Skin of body (tissue), 2 donors: ENCODE results near the gene CDK7. TPM values are rescaled to one million over a fixed set of nuclear protein-coding genes. Genes with fewer than 3 reads are reported as not detected.
"Not testable (repeated sequence)": the region's sequence is repeated elsewhere in the genome, so short reads cannot be mapped to it uniquely, and the experiment has no call there.

ENCODE experiments used
- DNase-seq: peaks from one replicate; lab custom pipeline; 2025; lab: John Stamatoyannopoulos, UW
- total RNA-seq: library from RNA; depleted of rRNA; stranded (reverse); fragments of >200 nt; gene quantifications from one replicate; pipeline ENCODE4 v1.2.3, GENCODE V29; 2014

CDK7 gene
- total RNA-seq, 1 donor from 2014 or later = 49.8 TPM

DNA sequence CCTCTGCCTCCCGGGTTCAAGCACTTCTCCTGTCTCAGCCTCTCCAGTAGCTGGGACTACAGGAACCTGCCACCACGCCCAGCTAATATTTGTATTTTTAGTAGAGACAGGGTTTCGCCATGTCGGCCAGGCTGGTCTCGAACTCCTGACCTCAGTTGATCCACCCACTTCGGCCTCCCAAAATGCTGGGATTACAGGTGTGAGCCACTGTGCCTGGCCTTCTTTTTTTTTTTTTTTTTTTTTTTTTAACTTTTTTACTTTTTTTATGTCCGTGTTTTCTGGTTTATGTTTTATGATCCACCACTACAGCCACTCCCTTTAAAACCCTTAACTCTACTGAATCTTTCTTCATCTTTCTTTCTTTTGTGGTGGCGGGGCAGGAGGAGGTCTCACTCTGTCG lies 2.0 kb downstream of the CDK7 start:
- DNase-seq = not testable (repeated sequence)

DNA sequence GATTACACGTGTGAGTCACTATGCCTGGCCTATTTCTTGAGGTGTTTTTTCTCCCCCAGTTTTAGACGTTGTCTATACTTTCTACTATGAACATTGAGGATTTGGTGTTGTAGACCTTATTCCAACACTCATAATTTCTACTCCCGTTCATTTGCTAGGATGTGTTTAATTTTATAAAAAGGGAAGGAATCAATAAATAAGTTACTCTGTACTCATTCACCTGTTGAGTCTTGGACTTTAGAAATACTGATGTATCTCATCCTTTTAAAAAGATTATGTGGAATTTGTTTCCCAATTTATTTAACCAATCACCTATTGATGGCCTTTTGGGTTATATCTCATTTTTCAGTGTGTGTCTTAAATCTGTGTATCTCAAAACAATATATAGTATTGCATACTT lies 3.2 kb downstream of the CDK7 start:
- no peak for DNase-seq

DNA sequence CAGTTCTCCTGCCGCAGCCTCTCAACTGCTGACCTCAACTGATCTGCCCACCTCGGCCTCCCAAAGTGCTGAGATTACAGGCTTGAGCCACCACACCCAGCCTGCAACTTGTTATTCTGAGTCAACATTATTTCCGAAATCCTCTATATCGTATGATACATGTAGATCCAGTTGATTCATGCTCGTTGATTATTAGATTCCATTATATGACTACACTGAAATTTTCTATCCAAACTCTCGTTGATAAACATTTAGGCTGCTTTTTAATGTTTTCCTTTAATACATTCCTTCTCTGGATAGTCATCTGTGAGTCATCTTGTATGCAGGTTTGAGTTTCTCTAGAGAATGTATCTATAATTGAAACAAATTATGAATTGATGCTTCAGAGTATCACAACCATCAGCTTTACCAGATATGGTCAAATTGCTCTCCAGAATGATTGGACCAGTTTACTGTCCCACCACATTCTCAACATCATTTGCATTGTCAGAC lies 4.1 kb downstream of the CDK7 start:
- no peak for DNase-seq

DNA sequence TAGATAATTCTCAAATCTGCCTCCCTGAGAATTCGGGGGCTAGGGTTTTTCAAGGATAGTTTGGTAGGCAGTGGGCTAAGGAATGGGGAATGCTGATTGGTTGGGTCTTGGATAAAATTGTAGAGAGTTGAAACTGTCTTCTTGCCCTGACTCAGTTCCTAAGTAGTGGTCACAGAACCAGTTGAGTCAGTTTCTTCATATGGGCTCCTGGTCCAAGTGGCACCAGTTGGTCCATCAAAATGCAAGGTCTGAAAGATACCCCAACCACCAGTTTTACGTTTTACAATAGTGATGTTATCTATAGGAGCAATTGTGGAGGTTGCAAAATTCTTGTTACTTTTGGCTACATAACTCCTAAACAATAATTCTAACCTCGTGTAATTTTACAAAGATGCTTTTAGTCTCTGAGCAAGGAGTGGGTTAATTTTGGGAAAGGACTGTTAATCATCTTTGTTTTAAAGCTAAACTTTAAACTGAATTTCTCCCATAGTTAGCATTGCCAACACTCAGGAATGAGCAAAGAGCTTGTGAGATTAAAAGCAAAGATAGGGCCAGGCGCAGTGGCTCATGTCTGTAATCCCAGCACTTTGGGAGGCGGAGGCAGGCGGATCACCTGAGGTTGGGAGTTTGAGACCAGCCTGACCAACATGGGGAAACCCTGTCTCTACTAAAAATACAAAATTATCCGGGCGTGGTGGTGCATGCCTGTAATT lies 7.7 kb downstream of the CDK7 start:
- DNase-seq = no peak

DNA sequence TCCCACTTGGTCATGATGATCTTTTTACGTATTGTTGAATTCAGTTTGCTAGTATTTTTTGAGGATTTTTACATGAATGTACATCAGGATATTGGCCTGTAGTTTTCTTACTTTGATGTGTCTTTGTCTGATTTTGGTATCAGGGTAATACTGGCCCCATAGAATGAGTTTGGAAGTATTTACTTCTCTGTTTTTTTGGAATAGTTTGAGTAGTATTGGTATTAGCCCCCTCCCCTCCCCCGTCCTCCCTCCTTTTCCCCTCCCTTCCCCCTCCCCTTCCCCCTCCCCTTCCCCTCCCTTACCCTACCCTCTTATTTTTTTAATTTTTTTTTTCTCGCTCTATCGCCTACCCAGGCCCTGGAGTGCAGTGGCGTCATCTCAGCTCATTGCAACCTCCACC lies 10.3 kb downstream of the CDK7 start:
- DNase-seq = no peak

DNA sequence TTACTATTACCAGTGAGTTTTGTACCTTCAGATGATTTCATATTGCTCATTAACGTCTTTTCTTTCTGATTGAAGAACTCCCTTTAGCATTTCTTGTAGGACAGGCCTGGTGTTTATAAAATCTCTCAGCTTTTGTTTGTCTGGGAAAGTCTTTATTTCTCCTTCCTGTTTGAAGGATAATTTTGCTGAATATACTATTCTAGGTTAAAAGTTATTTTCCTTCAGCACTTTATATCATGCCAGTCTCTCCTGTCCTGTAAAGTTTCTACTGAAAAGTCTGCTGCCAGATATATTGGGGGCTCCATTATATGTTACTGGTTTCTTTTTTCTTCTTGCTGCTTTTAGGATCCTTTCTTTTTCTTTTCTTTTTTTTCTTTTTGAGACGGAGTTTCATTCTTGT lies 13.3 kb downstream of the CDK7 start:
- DNase-seq = no peak

DNA sequence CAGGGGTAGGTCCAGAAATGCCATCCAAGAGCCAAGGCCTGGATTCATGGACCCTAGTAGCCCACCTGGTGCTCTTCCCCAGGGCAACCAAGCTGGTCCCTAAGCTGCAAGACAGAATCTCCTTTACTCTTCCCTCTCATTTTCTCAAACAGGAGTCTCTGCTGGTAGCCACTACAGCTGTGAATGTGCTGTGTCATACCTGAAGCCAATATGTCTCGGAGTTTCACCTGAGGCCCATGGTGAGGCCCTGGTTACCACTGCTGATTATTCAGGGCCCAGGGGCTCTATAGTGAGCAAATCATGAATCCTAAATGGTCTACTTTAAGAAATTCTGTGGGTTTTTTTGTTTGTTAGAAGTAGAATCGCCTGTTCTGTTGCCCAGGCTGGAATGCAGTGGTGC lies 15.9 kb downstream of the CDK7 start:
- DNase-seq = no peak

DNA sequence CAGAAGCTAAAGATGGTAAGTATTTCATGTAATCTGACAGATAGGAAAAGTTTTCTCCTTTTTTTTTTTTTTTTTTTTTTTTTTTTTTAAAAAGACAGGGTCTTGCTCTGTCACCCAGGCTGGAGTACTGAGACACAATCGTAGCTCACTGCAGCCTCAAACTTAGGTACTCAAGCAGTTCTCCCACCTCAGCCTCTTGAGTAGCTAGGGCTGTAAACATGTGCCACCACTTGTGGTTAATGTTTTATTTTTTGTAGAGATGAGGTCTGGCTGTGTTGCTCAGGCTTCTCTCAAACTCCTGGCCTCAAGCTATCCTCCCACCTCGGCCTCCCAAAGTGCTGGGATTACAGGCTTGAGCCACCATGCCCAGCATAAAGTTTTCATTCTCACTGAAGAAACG lies 17.8 kb downstream of the CDK7 start:
- no peak for DNase-seq

DNA sequence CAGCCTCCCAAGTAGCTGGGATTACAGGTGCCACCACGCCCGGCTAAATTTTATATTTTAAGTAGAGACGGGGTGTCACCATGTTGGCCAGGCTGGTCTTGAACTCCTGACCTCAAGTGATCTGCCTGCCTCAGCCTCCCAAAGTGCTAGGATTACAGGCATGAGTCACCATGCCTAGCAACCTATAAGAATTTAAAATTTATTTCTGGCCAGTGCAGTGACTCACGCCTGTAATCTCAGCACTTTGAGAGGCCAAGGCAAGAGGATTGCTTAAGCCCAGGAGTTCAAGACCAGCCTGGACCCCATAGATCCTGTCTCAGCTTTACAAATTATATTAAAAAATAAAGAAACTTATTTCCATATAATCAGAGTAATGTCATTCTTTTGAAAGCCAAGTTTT lies 21.3 kb downstream of the CDK7 start:
- DNase-seq = not testable (repeated sequence)

DNA sequence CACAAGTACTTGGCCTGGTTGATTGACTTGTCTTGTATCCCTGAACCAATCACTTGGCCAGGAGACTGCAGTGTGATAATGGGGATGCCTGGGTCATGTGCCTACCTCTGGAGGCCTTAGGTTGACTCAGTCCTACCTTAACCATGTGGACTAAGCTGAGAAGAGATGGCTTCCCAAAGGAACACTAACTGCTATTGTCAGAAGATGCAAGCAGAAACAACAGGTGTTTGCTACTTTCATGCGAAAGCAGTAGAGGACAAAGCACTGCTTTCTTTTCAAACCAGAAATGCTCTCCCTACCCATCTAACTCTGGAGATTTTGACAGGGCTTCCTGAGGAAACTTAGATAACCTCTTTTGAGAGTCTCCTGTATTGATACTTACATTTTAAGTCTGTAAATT lies 22.9 kb downstream of the CDK7 start:
- no peak for DNase-seq

DNA sequence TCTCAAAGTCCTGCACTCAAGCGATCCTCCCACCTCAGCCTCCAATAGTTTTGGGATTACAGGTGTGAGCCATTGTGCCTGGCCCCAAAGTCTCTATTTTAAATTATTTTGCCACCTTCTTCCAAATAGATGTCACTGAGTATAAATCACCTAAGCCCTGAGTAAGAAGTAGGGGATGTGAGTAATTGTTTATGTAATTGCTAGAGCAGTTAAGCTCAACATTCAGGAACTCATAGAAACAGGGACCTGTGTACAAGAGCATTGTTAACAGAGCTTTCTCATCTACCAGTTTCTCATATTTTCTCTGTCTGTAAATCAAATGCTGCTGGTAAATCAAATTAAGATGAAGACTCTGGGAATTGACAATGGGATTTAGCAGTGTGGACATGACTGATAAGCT lies 26.3 kb downstream of the CDK7 start:
- no peak for DNase-seq

DNA sequence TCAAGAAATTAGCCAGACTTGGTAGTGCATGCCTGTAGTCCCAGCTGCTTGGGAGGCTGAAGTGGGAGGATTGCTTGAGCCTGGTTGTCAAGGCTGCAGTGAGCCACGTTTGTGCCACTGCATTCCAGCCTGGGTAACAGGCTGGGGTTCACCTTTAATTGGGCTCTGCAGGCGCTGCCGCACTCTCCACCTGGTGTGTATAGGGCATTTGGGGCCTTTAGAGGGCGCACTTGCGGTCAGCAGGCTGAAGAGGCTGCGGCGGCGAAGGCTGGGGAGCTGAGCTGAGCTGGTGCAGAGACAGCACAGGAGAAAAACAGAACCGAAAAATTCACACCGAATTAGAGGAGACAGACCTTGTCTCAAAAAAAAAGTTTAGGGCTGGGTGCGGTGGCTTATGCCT lies 31.2 kb downstream of the CDK7 start:
- no peak for DNase-seq

DNA sequence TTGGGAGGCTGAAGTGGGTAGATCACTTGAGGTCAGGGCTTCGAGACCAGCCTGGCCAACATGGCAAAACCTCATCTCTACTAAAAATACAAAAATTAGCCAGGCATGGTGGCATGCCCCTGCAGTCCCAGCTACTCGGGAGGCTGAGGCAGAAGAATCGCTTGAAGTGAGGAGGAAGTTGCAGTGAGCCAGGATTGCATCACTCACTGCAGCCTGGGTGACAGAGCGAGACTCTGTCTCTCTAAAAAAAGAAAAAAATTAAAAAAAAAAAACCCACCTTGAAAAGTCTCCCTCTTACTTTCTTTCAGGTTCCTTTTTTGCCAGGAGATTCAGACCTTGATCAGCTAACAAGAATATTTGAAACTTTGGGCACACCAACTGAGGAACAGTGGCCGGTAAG lies 34.2 kb downstream of the CDK7 start:
- no peak for DNase-seq

DNA sequence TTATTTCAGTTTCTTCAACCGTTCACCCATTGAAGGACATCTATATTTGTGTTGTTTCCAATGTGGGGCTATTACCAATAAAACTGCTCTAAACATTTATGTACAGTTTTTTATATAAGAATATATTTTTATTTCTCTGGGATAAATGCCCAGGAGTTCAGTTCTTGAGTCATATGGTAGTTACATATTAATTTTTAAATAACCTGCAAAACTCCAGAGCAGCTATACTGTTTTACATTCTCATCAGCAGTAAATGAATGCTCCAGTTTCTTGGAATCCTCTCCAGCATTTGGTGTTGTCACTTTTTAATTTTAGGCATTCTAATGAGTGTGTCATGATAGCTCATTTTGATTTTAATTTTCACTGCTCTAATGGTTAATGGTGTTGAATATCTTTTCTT lies 36.2 kb downstream of the CDK7 start:
- DNase-seq = no peak

DNA sequence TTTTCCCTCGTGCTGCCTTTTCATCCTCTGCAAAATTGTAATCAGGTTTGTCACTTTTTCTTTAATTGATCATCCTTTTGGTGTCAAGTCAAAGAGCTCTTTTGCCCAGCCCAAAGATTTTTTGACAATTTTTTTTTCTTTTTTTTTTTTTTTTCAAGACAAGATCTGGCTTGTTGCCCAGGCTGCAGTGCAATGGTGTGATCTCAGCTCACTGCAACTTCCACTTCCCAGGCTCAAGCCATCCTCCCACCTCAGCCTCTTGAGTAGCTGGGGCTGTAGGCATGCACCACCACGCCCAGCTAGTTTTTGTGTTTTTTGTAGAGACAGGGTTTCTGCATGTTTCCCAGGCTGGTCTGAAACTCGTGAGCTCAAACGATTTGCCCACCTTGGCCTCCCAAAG lies 36.7 kb downstream of the CDK7 start:
- DNase-seq = no peak

DNA sequence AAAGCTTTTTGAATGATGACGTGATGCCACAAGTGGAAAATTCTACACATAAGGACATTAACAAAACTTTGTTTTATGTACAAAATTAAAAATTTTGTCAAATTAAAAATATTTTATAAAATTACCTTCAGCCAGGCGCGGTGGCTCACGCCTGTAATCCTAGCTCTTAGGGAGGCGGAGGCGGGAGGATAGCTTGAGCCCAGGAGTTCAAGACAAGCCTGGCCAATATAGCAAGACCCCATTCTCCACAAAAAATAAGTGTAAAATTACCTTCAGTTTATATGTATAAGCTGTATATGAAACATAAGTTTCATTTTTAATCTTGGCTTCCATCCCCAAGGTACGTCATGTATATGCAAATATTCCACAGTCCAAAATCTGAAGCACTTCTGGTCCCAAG lies 40.9 kb downstream of the CDK7 start:
- DNase-seq = no peak

DNA sequence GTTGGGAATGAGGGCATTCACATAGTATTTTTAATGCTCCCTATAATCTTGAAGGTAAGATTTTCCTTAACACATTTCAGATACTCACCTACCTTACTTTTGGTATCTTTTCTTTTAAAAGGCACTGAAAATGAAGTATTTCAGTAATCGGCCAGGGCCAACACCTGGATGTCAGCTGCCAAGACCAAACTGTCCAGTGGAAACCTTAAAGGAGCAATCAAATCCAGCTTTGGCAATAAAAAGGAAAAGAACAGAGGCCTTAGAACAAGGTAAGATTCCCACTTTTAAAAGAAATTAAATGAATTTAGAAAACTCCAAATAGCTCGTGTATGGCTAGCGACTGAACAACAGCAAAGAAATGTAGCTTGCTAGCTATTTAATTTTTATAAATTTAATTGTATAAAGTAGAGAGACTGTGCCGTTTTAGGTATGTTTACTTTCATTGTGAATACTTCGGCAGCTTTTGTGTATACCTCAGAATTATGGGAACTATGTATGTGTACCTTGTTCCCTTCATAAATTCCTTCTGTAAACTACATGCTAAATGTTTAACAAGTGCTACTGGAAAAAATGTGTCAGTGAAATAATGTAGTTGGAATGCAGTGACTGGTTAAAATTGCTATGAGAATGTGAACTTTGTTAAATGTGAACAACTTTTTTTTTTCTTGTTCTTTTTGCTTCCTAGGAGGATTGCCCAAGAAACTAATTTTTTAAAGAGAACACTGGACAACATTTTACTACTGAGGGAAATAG lies 41.9 kb downstream of the CDK7 start:
- DNase-seq = no peak

DNA sequence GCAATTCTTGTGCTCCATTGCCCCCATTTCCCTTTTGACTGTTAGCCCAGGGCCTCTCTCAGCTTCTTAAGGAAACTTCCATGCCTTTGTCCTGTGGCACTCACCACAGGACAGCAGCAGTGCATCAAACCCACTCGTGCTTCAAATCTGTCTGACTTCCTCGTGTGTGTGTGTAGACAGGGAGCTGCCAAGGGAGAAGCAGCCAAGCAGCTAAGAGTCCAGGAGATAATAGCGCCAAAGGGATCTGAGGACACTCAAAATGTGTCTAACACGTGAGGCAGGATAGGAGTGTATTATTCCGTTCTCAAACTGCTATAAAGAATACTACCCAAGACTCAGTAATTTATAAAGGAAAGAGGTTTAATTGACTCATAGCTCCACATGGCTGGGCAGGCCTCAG lies 44.8 kb downstream of the CDK7 start:
- no peak for DNase-seq

DNA sequence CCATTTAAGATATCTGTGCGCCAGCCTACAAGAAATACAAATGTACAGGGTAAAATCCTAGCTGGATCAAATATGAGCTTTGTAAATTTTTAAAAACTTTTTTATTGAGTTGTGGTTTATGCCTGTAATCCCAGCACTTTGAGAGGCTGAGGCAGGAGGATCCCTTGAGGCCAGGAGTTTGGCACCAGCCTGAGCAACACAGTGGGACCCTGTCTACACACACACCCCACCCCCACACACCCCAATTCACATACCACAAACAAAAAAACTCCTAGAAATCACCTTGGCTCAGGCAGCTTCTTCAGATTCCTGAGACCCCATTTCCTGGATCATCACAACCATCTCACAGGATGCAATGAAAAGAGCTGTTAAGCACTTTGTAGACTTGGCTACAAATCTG lies 46.4 kb downstream of the CDK7 start:
- DNase-seq = no peak

DNA sequence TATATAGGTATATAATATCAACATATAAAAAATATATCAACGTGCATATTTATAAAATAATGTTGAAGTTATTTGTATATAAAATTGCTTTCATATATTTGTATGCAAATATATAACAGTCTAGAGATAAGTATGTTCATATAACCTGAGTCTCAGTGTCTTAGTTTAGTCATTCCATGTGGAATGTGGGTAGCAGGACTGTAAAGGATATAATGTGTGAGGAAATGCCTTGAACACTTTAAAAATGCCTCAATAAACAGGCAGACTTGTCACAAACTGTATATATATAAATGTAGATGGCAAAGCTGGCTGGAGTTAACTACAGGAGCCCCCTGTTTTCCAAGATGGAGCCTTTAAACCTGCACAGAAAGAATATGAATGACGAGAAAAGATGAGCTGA lies 49.5 kb downstream of the CDK7 start:
- DNase-seq = no peak

DNA sequence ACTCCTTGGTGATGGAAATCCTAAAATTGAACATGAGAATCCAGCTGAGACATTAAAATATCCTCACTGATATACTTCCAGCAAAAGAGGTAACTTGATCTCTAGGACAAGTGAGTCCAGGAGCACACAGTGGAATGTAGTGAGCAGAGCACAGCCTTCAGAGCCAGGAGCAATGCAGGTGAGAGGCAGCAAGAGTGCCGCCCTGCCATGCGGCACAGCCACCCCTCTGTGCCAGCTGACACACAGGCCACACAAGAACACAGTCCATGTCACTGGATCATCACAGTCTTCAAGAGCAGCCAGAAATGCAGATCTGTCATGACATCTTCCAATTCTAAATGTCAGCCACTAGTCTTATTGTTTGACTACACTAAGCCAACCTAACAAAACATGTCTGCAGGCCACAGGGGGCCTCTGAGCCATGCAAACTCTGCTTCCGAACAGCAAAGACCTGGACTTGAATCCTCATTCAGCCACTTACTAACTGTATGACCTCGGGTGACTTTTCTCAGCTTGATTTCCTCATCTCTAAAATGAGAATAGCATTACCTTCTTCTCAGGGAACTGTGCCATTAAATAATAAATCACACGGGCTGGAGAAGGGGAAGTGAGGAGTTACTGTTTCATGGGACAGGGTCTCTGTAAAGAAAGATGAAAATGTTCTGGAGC lies 50.9 kb downstream of the CDK7 start:
- DNase-seq = no peak

DNA sequence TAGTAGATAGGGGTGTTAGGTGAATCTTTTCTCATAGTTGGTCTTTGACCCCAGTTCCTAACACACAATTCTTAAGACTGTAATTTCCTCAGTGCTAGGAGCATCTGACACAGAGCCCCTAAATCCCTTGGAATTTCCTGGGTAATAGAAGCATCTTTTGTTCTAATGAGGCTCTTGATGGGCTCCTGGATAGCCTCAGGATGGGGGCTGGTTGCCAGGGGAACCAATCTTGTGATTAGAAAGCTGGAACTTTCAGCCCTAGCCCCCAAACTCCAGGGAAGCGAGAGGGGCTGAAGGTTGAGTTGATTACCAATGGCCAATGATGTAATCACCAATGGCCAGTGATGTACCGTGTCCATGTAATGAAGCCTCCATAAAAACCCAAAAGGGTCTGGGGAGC lies 53.4 kb downstream of the CDK7 start:
- DNase-seq = no peak

DNA sequence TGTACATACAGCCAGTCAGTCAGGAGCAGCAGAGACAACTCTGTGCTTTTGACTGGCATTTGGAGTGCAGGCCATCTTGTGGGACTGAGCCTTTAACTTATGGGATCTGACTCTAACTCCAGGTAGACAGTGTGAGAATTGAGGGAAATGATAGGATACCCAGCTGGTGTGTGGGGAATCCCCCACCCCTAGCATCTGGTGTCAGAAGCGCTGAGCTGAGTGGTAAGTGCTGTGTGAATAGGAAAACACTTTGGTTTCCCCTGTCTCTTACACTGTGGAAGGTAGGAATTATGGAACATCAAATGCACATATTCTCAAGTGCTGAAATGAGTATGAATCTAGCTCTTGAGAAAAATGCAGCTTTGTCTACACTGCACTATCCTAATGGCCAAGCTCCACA lies 54.0 kb downstream of the CDK7 start:
- DNase-seq = no peak
